K562 (cell line): ENCODE measurements around the gene ARL14EPL. TPM values are rescaled to one million over a fixed set of nuclear protein-coding genes. Genes with fewer than 3 reads are reported as not detected.

Experiments used
- ATAC-seq: fragments of 200-7000 bp; cut with Tn5 transposase; 3 replicates; pipeline ENCODE4 v1.9.1; 2020; ENCODE audit warnings: moderate library complexity
- BruUV-seq: library from RNA; stranded (reverse); fragments of 400-500 nt; replicated peaks from 2 replicates; lab custom pipeline; 2021; lab: Mats Ljungman, UMichigan
- CTCF ChIA-PET: fragments of 300-600 bp; formaldehyde crosslinking; extraction: SDS; loops from one replicate; lab custom pipeline; 2021; ENCODE audit warnings: low intra/inter-chr PET ratio; lab: Yijun Ruan, JAX
- POLR2A ChIA-PET: fragments of 300-600, 350-650 bp; sonication (Branson Sonifier 250); formaldehyde crosslinking; extraction: SDS; loops from one replicate; lab custom pipeline; 2021; ENCODE audit warnings: antibody characterized with exemption, inconsistent platforms; lab: Yijun Ruan, JAX
- DNase-seq, 4 experiments: peaks; one replicate each; pipeline versions ENCODE4 v3.0.0 to v3.0.0-alpha.2; 2011 to 2018; ENCODE audit warnings: low spot score in 3 of 4, mixed read lengths in 3 of 4; ENCODE audit errors: extremely low read depth in 1 of 4
- FAIRE-seq: peaks from 2 replicates; lab custom pipeline; 2011; peaks lifted over from hg19 to GRCh38; lab: Jason Lieb, UNC
- H2AFZ ChIP-seq: 2 replicates; pipeline ENCODE4 v1.6.0; 2011; ENCODE audit warnings: low read depth, low read length, control low read depth, inconsistent platforms
- H3K27ac ChIP-seq: fragments of 200-600 bp; 3 replicates; pipeline ENCODE4 v1.8.0; 2011; ENCODE audit warnings: low read depth, mild to moderate bottlenecking, control low read depth, inconsistent platforms, low read length, moderate library complexity, mixed read lengths; ENCODE audit errors: extremely low read depth
- H3K27me3 ChIP-seq, 2 experiments: fragments of 300-600 bp in 1 of 2; 2 replicates in 1 of 2; 3 replicates in 1 of 2; pipeline versions ENCODE4 v1.6.0 to v1.8.0; 2011; ENCODE audit warnings: inconsistent platforms in 2 of 2, low read length in 2 of 2, mild to moderate bottlenecking in 1 of 2, mixed read lengths in 1 of 2, moderate library complexity in 1 of 2; ENCODE audit not compliant: control insufficient read depth in 2 of 2, insufficient read depth in 2 of 2
- H3K36me3 ChIP-seq: fragments of 300-600 bp; 3 replicates; pipeline ENCODE4 v1.8.0; 2011; ENCODE audit warnings: mild to moderate bottlenecking, low read length, inconsistent platforms; ENCODE audit not compliant: control insufficient read depth, insufficient read depth
- H3K4me1 ChIP-seq, 2 experiments: fragments of 200-600 bp in 1 of 2; replicated peaks in 1 of 2; 2 replicates in 1 of 2; 3 replicates in 1 of 2; pipeline versions ENCODE4 v1.5.1 to v1.8.0; 2011; ENCODE audit warnings: inconsistent platforms in 2 of 2, low read length in 2 of 2, mild to moderate bottlenecking in 1 of 2, mixed read lengths in 1 of 2, moderate library complexity in 1 of 2; ENCODE audit not compliant: control insufficient read depth in 2 of 2, insufficient read depth in 2 of 2
- H3K4me2 ChIP-seq: 2 replicates; pipeline ENCODE4 v1.6.1; 2011; ENCODE audit warnings: low read length, control low read depth, inconsistent platforms, mixed read lengths; ENCODE audit not compliant: insufficient read depth
- H3K4me3 ChIP-seq: fragments of 200-600 bp; sonication (generic), shearing (Covaris generic); 2 replicates; pipeline ENCODE4 v1.5.1; 2016; ENCODE audit warnings: control low read depth, inconsistent platforms
- H3K79me2 ChIP-seq: fragments of 200-600 bp; 3 replicates; pipeline ENCODE4 v1.8.0; 2011; ENCODE audit warnings: low read length, inconsistent platforms; ENCODE audit not compliant: control insufficient read depth, insufficient read depth
- H3K9ac ChIP-seq, 2 experiments: 2 replicates each; pipeline versions ENCODE4 v1.6.0 to v1.6.1; 2011; ENCODE audit warnings: low read depth in 2 of 2, low read length in 2 of 2, control low read depth in 1 of 2, inconsistent platforms in 1 of 2, mild to moderate bottlenecking in 1 of 2, mixed read lengths in 1 of 2; ENCODE audit not compliant: insufficient read depth in 1 of 2
- H3K9me1 ChIP-seq: one replicate; pipeline ENCODE4 v1.6.0; 2011; ENCODE audit warnings: inconsistent platforms, mild to moderate bottlenecking, low read length, moderate library complexity; ENCODE audit not compliant: control insufficient read depth, insufficient read depth
- H3K9me3 ChIP-seq: replicated peaks from 2 replicates; pipeline ENCODE4 v1.5.1; 2011; ENCODE audit warnings: low read depth, low read length, inconsistent platforms; ENCODE audit not compliant: control insufficient read depth, insufficient read depth
- H4K20me1 ChIP-seq: replicated peaks from 2 replicates; pipeline ENCODE4 v1.6.1; 2011; ENCODE audit warnings: low read length, inconsistent platforms, mixed read lengths; ENCODE audit not compliant: control insufficient read depth, insufficient read depth
- BRD9 ChIP-seq: fragments of 450-650 bp; IDR thresholded peaks from 2 replicates; pipeline ENCODE4 v1.6.1; 2018; ENCODE audit warnings: low read depth; ENCODE audit not compliant: partially characterized antibody
- CBX3 ChIP-seq, 2 experiments: IDR thresholded peaks; 1 replicate in 1 of 2; 2 replicates in 1 of 2; pipeline ENCODE4 v1.6.1; 2012; ENCODE audit warnings: inconsistent platforms in 2 of 2, low read length in 2 of 2, borderline replicate concordance in 1 of 2, control low read depth in 1 of 2
- HDGF ChIP-seq: fragments of 450-650 bp; IDR thresholded peaks from 2 replicates; pipeline ENCODE4 v1.6.1; 2016
- HMGN3 ChIP-seq: IDR thresholded peaks from 2 replicates; pipeline ENCODE4 v1.6.1; 2011; ENCODE audit warnings: borderline replicate concordance, low read depth, mild to moderate bottlenecking, mixed read lengths, low read length; ENCODE audit not compliant: insufficient read length; ENCODE audit errors: extremely low read depth
- ZNF143 ChIP-seq: sonication (generic); formaldehyde crosslinking; IDR thresholded peaks from 2 replicates; pipeline ENCODE4 v1.9.0; 2022; ENCODE audit warnings: mild to moderate bottlenecking, missing genetic modification reagents
- WGBS: fragments of 100-300 bp; shearing (Covaris generic); methylation state at CpG from one replicate; pipeline ENCODE4 v1.1.6; 2016; ENCODE audit warnings: low coverage, mixed read lengths; ENCODE audit not compliant: insufficient coverage; ENCODE audit errors: missing lambda C conversion rate; 5-methylcytosine and 5-hydroxymethylcytosine counted together
- in situ Hi-C: fragments of 300-500 bp; cut with MboI; formaldehyde crosslinking; loops from 4 replicates; pipeline ENCODE4 v1.15.0; 2018; ENCODE audit warnings: inconsistent platforms, mixed read lengths
- intact Hi-C: fragments of 100-400 bp; cut with micrococcal nuclease; formaldehyde crosslinking; loops from 2 replicates; pipeline ENCODE4 v1.14.2; 2022
- polyA plus RNA-seq, 8 experiments: library from polyadenylated mRNA; depleted of rRNA in 4 of 8; stranded (reverse) in 5 of 8; unstranded in 3 of 8; fragments of >200 nt; fragmentation: Nextera tagmentation in 2 of 8; fragmentation: Illumina TruSeq in 1 of 8; extraction: Ambion mirVana in 2 of 8; extraction: Trizol in 1 of 8; gene quantifications; 2 replicates each; pipeline versions ENCODE4 v1.2.1 to v1.2.3, GENCODE V29; 2011 to 2014; ENCODE audit warnings: inconsistent platforms in 1 of 8, missing spikeins in 1 of 8
- total RNA-seq, 7 experiments: library from RNA; depleted of rRNA in 6 of 7; stranded (reverse); fragments of >200 nt in 6 of 7; fragmentation: Illumina TruSeq in 2 of 7; extraction: Trizol in 2 of 7; gene quantifications; 2 replicates each; pipeline versions ENCODE4 v1.2.1 to v1.2.3, GENCODE V29; 2011 to 2021; ENCODE audit warnings: low replicate concordance in 1 of 7
- TF ChIP-seq, protein P1 (sequence below): fragments of 150-350 bp; conservative IDR thresholded peaks from 2 replicates; pipeline ENCODE4 v1.6.1; 2014; ENCODE audit warnings: low read length

ARL14EPL gene
- total and polyA plus RNA-seq, 9 of the 15 experiments (the other 6 are each of a cell fraction or from before 2014, with no cell fraction given) = 0.06 to 0.14 (median 0.08) TPM; not detected in 5

DNA sequence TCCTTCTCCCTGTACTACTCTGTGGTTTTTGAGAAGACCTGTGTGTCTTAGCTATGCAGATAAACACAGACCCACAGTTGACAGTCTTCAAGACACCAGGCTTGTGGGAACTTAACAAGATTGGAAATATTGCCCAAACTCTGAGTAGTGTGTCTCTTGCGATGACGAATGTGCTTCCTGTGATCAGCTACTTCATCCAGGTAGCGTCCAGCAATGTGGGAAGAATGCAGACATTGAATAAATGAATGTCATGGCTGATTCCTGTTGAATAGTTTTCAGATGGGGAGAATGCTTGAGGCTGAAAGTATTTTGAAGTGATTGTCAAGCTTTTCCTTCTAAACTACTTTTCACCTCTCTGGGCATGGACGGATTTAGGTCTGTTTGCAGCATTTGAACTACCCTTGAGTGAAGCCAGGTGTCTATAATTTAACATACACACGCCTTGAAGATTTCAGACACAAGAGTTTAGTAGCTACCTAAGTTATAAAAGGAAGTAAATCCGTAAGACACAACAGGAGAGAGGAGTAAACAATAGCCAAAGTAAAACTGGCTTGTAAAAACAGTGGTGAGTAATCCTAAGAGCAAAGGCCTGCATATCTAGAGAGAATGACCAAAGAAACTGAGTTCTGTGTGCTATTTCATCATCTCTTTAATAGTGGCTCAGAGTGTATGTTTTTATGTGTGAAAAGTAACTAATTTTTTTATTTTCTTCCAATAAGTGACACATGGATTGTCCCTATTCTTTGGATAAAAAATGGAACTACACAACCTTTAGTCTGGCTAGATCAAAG, 30.0 kb upstream of the ARL14EPL start (continued):
- TF ChIP-seq, protein P1, sequence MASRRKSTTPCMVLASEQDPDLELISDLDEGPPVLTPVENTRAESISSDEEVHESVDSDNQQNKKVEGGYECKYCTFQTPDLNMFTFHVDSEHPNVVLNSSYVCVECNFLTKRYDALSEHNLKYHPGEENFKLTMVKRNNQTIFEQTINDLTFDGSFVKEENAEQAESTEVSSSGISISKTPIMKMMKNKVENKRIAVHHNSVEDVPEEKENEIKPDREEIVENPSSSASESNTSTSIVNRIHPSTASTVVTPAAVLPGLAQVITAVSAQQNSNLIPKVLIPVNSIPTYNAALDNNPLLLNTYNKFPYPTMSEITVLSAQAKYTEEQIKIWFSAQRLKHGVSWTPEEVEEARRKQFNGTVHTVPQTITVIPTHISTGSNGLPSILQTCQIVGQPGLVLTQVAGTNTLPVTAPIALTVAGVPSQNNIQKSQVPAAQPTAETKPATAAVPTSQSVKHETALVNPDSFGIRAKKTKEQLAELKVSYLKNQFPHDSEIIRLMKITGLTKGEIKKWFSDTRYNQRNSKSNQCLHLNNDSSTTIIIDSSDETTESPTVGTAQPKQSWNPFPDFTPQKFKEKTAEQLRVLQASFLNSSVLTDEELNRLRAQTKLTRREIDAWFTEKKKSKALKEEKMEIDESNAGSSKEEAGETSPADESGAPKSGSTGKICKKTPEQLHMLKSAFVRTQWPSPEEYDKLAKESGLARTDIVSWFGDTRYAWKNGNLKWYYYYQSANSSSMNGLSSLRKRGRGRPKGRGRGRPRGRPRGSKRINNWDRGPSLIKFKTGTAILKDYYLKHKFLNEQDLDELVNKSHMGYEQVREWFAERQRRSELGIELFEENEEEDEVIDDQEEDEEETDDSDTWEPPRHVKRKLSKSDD = no peak
- TF ChIP-seq ZNF143 (CRISPR knock-in tag) (no peak), CBX3 (IDR thresholded peaks at IDR 0.05; ENCODE audit: borderline replicate concordance in 1 of 2, low read length in 2 of 2) (no peak), HDGF (no peak)

DNA sequence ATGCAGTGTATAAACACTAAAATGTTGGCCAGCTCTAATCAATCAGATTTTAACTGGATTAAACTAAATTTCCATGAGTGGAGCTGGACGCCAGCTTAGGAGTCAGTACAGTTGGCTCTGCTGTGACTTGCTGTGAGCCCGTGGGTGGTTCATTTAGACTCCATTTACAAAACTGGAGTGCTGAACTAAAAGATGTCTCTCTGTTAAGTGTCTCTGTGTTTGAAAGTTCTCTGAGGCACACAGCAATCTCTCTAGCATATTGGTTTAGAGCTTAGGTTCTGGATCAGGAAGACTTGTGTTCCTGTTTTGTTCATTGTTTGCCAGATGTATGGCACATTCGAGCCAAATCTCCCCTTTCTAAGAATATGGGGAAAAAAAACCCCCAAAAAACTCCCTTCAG, 28.0 kb upstream of the ARL14EPL start:
- in situ Hi-C loops = no loop called here
- H3K4me1 ChIP-seq = peaks cover 0 to 10% of the 10 kb centered on the region in 2 experiments; a peak in 1 of 5 replicates
- CTCF ChIA-PET = no interaction called here
- POLR2A ChIA-PET = no interaction called here
- no peaks in the 10 kb centered on the region for H3K79me2 ChIP-seq
- H3K27ac ChIP-seq = no peak overlapping the region; the same call in 2 of the 3 replicates
- DNase-seq (peak in 1 of 4 experiments; percentile 16), ATAC-seq (peak; percentile 75), FAIRE-seq (no peak)
- WGBS = 5% methylated on average over 3 of the region's 3 CpGs
- no TSS peak for BruUV-seq
- intact Hi-C loops = no loop called here
- no peaks in the 10 kb centered on the region for H4K20me1 ChIP-seq
- H3K36me3 ChIP-seq = no peaks in the 10 kb centered on the region
- peak overlapping the region; percentile 75 for H3K4me2 ChIP-seq
- H3K27me3 ChIP-seq = no peaks in the 10 kb centered on the region
- H3K9ac ChIP-seq = peak overlapping the region in 1 of 2 experiments; percentile 39; a peak in 2 of 4 replicates
- H3K9me1 ChIP-seq = no peaks in the 10 kb centered on the region
- peak overlapping the region; percentile 14; the same call in 1 of the 2 replicates for H3K4me3 ChIP-seq
- H3K9me3 ChIP-seq = no peaks in the 10 kb centered on the region; the same call in 1 of the 2 replicates
- TF ChIP-seq BRD9 (peak; percentile 75), HMGN3 (no peak)
- H2AFZ ChIP-seq = peak overlapping the region; percentile 83
